ENCODE measurements around the gene MYOZ3.

MYOZ3 gene

GRCh38 chr5:150644058-150644457 is 17.0 kb upstream of the MYOZ3 start:
- TF ChIP-seq ZFX (IDR thresholded peaks at IDR 0.05) (no peak), CTCF (conservative IDR thresholded peaks at IDR 0.05) (no peak)
- no peak overlapping the region for H3K27ac ChIP-seq

GRCh38 chr5:150644514-150644913 is 16.5 kb upstream of the MYOZ3 start:
- H3K27ac ChIP-seq, result no peak overlapping the region
- no peak for TF ChIP-seq CTCF (conservative IDR thresholded peaks at IDR 0.05)
- no peak for TF ChIP-seq ZFX (IDR thresholded peaks at IDR 0.05)

- no peak for TF ChIP-seq ZFX (IDR thresholded peaks at IDR 0.05)
- no peak for TF ChIP-seq CTCF (conservative IDR thresholded peaks at IDR 0.05)
- no peak overlapping the region for H3K27ac ChIP-seq
Measured at GRCh38 chr5:150645070-150645700, 15.9 kb upstream of the MYOZ3 start.

- H3K27ac ChIP-seq, result no peak overlapping the region
- no peak for TF ChIP-seq CTCF (conservative IDR thresholded peaks at IDR 0.05)
- no peak for TF ChIP-seq ZFX (IDR thresholded peaks at IDR 0.05)
Measured at GRCh38 chr5:150647275-150648251, 13.5 kb upstream of the MYOZ3 start.

- TF ChIP-seq CTCF (conservative IDR thresholded peaks at IDR 0.05) (no peak), ZFX (IDR thresholded peaks at IDR 0.05) (no peak)
- no peak overlapping the region for H3K27ac ChIP-seq
Measured at GRCh38 chr5:150648294-150649107, 12.6 kb upstream of the MYOZ3 start.

GRCh38 chr5:150649108-150650020 is 11.7 kb upstream of the MYOZ3 start:
- no peak for TF ChIP-seq CTCF (conservative IDR thresholded peaks at IDR 0.05)
- no peak for TF ChIP-seq ZFX (IDR thresholded peaks at IDR 0.05)
- H3K27ac ChIP-seq, result no peak overlapping the region
